Esophagus muscularis mucosa (tissue), 3 donors: Measurements from ENCODE around the gene GUCY2F.

Experiments used
- POLR2A ChIP-seq: fragments of 450-650 bp; IDR thresholded peaks from one replicate; pipeline ENCODE4 v1.6.1; 2017; ENCODE audit warnings: antibody characterized with exemption, moderate library complexity, mild to moderate bottlenecking, low read depth
- TF ChIP-seq, protein P1 (sequence below), 3 experiments: fragments of 200-600 bp in 2 of 3; fragments of 450-650 bp in 1 of 3; sonication (generic) in 2 of 3; IDR thresholded peaks; one replicate each; pipeline ENCODE4 v1.5.1; 2017 to 2019; ENCODE audit warnings: antibody characterized with exemption in 3 of 3, mild to moderate bottlenecking in 2 of 3, moderate library complexity in 1 of 3

DNA sequence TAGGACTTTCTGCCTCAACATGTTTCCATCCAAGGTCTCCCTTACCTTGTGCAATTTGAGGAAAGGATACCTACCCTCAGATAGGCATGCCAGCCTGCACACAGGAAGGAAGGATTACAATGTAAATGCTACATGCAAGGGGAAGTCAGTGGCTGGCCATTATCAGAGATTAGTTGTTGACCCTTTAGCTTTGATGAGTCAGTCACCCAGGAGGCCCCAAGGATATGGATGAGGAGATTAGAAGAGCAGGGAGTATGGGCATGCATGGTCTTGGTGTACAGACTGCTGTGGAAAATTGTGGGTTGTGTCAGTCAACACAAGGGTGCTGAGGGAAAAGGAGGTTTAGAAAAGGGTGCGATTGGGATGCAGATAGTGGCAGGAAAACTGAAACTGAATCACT, 92.0 kb downstream of the GUCY2F start:
- TF ChIP-seq POLR2A, result no peak
- TF ChIP-seq, protein P1, sequence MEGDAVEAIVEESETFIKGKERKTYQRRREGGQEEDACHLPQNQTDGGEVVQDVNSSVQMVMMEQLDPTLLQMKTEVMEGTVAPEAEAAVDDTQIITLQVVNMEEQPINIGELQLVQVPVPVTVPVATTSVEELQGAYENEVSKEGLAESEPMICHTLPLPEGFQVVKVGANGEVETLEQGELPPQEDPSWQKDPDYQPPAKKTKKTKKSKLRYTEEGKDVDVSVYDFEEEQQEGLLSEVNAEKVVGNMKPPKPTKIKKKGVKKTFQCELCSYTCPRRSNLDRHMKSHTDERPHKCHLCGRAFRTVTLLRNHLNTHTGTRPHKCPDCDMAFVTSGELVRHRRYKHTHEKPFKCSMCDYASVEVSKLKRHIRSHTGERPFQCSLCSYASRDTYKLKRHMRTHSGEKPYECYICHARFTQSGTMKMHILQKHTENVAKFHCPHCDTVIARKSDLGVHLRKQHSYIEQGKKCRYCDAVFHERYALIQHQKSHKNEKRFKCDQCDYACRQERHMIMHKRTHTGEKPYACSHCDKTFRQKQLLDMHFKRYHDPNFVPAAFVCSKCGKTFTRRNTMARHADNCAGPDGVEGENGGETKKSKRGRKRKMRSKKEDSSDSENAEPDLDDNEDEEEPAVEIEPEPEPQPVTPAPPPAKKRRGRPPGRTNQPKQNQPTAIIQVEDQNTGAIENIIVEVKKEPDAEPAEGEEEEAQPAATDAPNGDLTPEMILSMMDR (IDR thresholded peaks at IDR 0.05), result no peak
